Measurements from ENCODE around the gene ARHGAP22. TPM values are rescaled to one million over a fixed set of nuclear protein-coding genes. Genes with fewer than 3 reads are reported as not detected.

The ARHGAP22 gene
- total RNA-seq, 1 experiment from 2014 or later, result 9.9 TPM

DNA sequence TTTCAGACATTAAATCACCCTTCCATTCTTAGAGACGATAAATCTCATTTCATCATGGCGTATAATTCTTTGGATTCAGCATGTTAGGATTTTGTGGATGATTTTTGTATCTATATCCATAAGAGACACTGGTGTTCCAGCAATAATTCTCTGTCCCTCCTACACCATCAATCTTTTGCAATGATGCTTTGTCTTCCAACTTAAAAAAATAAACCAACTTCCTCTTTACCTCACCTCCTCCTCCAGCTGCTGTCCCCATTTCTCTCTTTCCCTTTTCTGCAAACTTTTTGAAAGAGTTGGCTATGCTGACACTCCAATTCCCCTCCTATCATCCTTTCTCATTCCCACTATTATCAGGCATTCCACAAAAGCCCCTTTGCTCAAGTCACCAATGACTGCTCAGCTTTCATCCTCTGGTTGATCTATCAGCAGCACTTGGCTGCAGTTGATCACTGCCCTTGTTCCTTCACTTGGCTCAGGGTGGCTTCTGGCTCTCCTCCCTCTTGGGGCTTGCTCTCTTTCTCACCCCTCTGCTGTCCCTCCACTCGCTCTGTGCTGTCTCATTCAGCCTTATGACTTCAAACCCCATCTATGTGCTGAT, 130.0 kb downstream of the ARHGAP22 start:
- no peak for DNase-seq (ENCODE audit: low read depth, low spot score)
- Histone ChIP-seq H3K4me2 (ENCODE audit: low read length) (no peak overlapping the region), H3K27me3 (ENCODE audit: insufficient read depth, low read length) (no peaks in the 10 kb centered on the region), H3K4me3 (replicated peaks in 1 of 2; ENCODE audit: low read depth in 1 of 2, low read length in 2 of 2) (no peak overlapping the region), H3K36me3 (ENCODE audit: control insufficient read depth in 1 of 2, insufficient read depth in 2 of 2, low read length in 2 of 2) (no peaks in the 10 kb centered on the region), H3K4me1 (ENCODE audit: control insufficient read depth in 1 of 2, insufficient read depth in 2 of 2, low read length in 2 of 2) (peaks cover 0 to 4% of the 10 kb centered on the region in 2 experiments; a peak in 1 of 4 replicates), H3K9me3 (ENCODE audit: control insufficient read depth in 1 of 2, insufficient read depth in 1 of 2, low read depth in 1 of 2, low read length in 2 of 2) (no peaks in the 10 kb centered on the region), H3K27ac (ENCODE audit: low read depth, low read length) (no peak overlapping the region), H3K9me2 (ENCODE audit: insufficient read depth) (no peaks in the 10 kb centered on the region), H2AFZ (ENCODE audit: low read depth, low read length, poor library complexity, severe bottlenecking) (no peak overlapping the region), H3K9ac (ENCODE audit: low read length) (no peak overlapping the region), H3K79me2 (ENCODE audit: insufficient read depth, low read length) (no peaks in the 10 kb centered on the region), H4K20me1 (ENCODE audit: insufficient read depth) (no peaks in the 10 kb centered on the region)
- ChIA-PET POLR2A (no interaction called here), CTCF (no interaction called here), RAD21 (ENCODE audit: low non-redundant PET in 1 of 2, low total read pairs in 2 of 2, uncharacterized antibody in 2 of 2, unreplicated experiment in 2 of 2) (no interaction called here)
- no TSS peak for BruUV-seq (replicated peaks)
- TF ChIP-seq POLR2A (IDR thresholded peaks at IDR 0.05; ENCODE audit: borderline replicate concordance, extremely low read depth, insufficient read depth, insufficient read length), result no peak
- no peak for TF ChIP-seq EGR1 (IDR thresholded peaks at IDR 0.05; ENCODE audit: low read depth)
- TF ChIP-seq CBX3 (IDR thresholded peaks at IDR 0.05; ENCODE audit: low read depth), result no peak
- TF ChIP-seq CTCF (IDR thresholded peaks at IDR 0.05 in 2 of 3, conservative IDR thresholded peaks at IDR 0.05 in 1 of 3; ENCODE audit: borderline replicate concordance in 1 of 3, insufficient read depth in 1 of 3, low read depth in 2 of 3, low read length in 2 of 3), result no peak
- TF ChIP-seq ZFX (IDR thresholded peaks at IDR 0.05), result no peak
- TF ChIP-seq, protein P1, sequence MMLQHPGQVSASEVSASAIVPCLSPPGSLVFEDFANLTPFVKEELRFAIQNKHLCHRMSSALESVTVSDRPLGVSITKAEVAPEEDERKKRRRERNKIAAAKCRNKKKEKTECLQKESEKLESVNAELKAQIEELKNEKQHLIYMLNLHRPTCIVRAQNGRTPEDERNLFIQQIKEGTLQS (IDR thresholded peaks at IDR 0.05), result no peak
- no peak for ATAC-seq
- intact Hi-C loops (cut with micrococcal nuclease), result no loop called here

DNA sequence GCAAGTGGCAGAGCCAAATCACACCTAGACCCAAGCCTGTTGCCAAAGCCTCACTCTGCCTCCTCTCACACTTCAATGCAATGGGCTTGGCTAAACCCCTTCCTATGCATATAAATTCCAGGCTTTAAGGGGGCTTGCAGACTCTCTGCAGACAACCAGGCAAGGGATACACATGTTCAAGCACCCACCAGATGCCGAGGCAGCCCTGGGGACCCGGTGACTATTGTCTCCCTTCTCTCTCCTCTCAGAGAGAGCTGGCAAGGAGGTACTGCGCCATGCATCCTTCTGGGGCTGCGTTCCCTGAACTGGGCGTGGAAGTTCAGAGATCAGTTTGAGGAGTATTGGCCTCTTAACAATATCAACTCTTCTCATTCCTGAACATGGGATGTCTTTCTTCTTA, 131.2 kb downstream of the ARHGAP22 start:
- POLR2A ChIA-PET, result no interaction called here
- RAD21 ChIA-PET (ENCODE audit: low non-redundant PET in 1 of 2, low total read pairs in 2 of 2, uncharacterized antibody in 2 of 2, unreplicated experiment in 2 of 2), result no interaction called here
- no peaks in the 10 kb centered on the region for H3K27me3 ChIP-seq (ENCODE audit: insufficient read depth, low read length)
- TF ChIP-seq ZNF274 (IDR thresholded peaks at IDR 0.05; ENCODE audit: low read depth, low read length) (no peak), EGR1 (IDR thresholded peaks at IDR 0.05; ENCODE audit: low read depth) (no peak), RAD21 (IDR thresholded peaks at IDR 0.05; ENCODE audit: low read depth) (no peak), SIN3A (IDR thresholded peaks at IDR 0.05; ENCODE audit: low read depth) (no peak), CTCF (IDR thresholded peaks at IDR 0.05 in 2 of 3, conservative IDR thresholded peaks at IDR 0.05 in 1 of 3; ENCODE audit: borderline replicate concordance in 1 of 3, insufficient read depth in 1 of 3, low read depth in 2 of 3, low read length in 2 of 3) (no peak), ZFX (IDR thresholded peaks at IDR 0.05) (no peak), TCF7L2 (IDR thresholded peaks at IDR 0.05; ENCODE audit: borderline replicate concordance, extremely low read depth, insufficient read depth, insufficient read length) (no peak), FOSL1 (IDR thresholded peaks at IDR 0.05; ENCODE audit: low read depth) (no peak), POLR2AphosphoS5 (IDR thresholded peaks at IDR 0.05; ENCODE audit: low read depth, low read length) (no peak), POLR2A (IDR thresholded peaks at IDR 0.05; ENCODE audit: borderline replicate concordance, extremely low read depth, insufficient read depth, insufficient read length) (no peak), CBX3 (IDR thresholded peaks at IDR 0.05; ENCODE audit: low read depth) (no peak), EZH2 (IDR thresholded peaks at IDR 0.05) (no peak)

More for the DNA sequence above, 131.2 kb downstream of the ARHGAP22 start:
- no peaks in the 10 kb centered on the region for H4K20me1 ChIP-seq (ENCODE audit: insufficient read depth)
- H3K27ac ChIP-seq (ENCODE audit: low read depth, low read length), result no peak overlapping the region
- DNase-seq (ENCODE audit: low read depth, low spot score) (no peak), ATAC-seq (no peak)
- H3K9ac ChIP-seq (ENCODE audit: low read length), result no peak overlapping the region
- H3K4me1 ChIP-seq (ENCODE audit: control insufficient read depth in 1 of 2, insufficient read depth in 2 of 2, low read length in 2 of 2), result peaks cover 0 to 4% of the 10 kb centered on the region in 2 experiments; a peak in 1 of 4 replicates
- no peak overlapping the region for H3K4me2 ChIP-seq (ENCODE audit: low read length)
- no peak overlapping the region for H2AFZ ChIP-seq (ENCODE audit: low read depth, low read length, poor library complexity, severe bottlenecking)
- H3K36me3 ChIP-seq (ENCODE audit: control insufficient read depth in 1 of 2, insufficient read depth in 2 of 2, low read length in 2 of 2), result no peaks in the 10 kb centered on the region
- H3K79me2 ChIP-seq (ENCODE audit: insufficient read depth, low read length), result no peaks in the 10 kb centered on the region
- BruUV-seq (replicated peaks), result no TSS peak
- no peak overlapping the region for H3K4me3 ChIP-seq (replicated peaks in 1 of 2; ENCODE audit: low read depth in 1 of 2, low read length in 2 of 2)
- no peaks in the 10 kb centered on the region for H3K9me2 ChIP-seq (ENCODE audit: insufficient read depth)
- H3K9me3 ChIP-seq (ENCODE audit: control insufficient read depth in 1 of 2, insufficient read depth in 1 of 2, low read depth in 1 of 2, low read length in 2 of 2), result no peaks in the 10 kb centered on the region
- CTCF ChIA-PET, result no interaction called here
- intact Hi-C loops (cut with micrococcal nuclease), result loop anchor here (2.0 kb wide), 1 partner anchor 53 kb away; no protein-coding TSS in a partner anchor

All from HCT116 (cell line).